Panc1 (cell line): ENCODE data around the gene ZDHHC19.

Experiments used
- POLR2AphosphoS5 ChIP-seq: IDR thresholded peaks from 2 replicates; pipeline ENCODE4 v1.6.1; 2012; ENCODE audit warnings: mild to moderate bottlenecking, low read depth, low read length, moderate library complexity
- REST ChIP-seq, 2 experiments: IDR thresholded peaks; 2 replicates each; pipeline ENCODE4 v1.6.1; 2011 to 2012; ENCODE audit warnings: low read depth in 2 of 2, control low read depth in 1 of 2, low read length in 1 of 2, mild to moderate bottlenecking in 1 of 2, moderate library complexity in 1 of 2; ENCODE audit not compliant: insufficient read depth in 1 of 2
- TF ChIP-seq, protein P1 (sequence below): fragments of 450-650 bp; IDR thresholded peaks from 2 replicates; pipeline ENCODE4 v1.5.1; 2017; ENCODE audit warnings: mild to moderate bottlenecking

DNA sequence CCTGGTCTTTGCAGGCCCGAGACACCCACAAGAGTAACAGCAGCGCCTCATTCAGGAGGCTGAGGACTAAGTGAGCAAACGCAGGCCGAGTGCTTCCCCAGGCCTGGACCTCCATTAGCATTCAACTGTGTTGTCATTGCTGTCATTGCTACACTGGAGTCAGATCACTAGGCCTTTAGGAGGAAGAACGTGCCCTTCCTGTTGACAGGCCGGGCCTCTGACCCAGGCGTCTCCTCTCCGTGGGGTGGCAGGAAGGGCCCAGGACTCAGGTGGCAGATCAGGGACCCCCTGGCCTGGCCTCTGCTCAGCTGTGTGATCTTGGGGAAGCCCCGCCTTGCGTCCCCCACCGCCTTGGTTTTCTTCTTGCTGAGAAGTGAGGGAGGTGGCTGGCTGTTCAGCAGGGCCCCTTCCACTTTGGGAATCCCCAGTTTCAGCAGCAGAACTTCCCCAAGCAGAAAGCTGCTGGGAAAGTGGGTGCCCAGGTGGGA lies 19.1 kb downstream of the ZDHHC19 start:
- TF ChIP-seq, protein P1, sequence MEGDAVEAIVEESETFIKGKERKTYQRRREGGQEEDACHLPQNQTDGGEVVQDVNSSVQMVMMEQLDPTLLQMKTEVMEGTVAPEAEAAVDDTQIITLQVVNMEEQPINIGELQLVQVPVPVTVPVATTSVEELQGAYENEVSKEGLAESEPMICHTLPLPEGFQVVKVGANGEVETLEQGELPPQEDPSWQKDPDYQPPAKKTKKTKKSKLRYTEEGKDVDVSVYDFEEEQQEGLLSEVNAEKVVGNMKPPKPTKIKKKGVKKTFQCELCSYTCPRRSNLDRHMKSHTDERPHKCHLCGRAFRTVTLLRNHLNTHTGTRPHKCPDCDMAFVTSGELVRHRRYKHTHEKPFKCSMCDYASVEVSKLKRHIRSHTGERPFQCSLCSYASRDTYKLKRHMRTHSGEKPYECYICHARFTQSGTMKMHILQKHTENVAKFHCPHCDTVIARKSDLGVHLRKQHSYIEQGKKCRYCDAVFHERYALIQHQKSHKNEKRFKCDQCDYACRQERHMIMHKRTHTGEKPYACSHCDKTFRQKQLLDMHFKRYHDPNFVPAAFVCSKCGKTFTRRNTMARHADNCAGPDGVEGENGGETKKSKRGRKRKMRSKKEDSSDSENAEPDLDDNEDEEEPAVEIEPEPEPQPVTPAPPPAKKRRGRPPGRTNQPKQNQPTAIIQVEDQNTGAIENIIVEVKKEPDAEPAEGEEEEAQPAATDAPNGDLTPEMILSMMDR = no peak
- no peak for TF ChIP-seq POLR2AphosphoS5
- TF ChIP-seq REST (IDR thresholded peaks at IDR 0.05; ENCODE audit: insufficient read depth in 1 of 2, low read depth in 2 of 2, low read length in 1 of 2) = no peak
